Effector memory CD4-positive, alpha-beta T cell (primary cell): ENCODE results near the gene TYRP1.

Experiments
- DNase-seq, 3 donors: peaks; one replicate each; pipeline ENCODE4 v3.0.0-alpha.2; 2020
- H3K27ac ChIP-seq: 2 replicates; pipeline ENCODE4 v1.7.0; 2013; ENCODE audit warnings: mild to moderate bottlenecking, low read length, moderate library complexity; ENCODE audit not compliant: insufficient read depth, poor library complexity, severe bottlenecking
- H3K27me3 ChIP-seq: replicated peaks from 2 replicates; pipeline ENCODE4 v1.7.0; 2013; ENCODE audit warnings: mild to moderate bottlenecking, low read length; ENCODE audit not compliant: insufficient read depth, control insufficient read depth, poor library complexity, severe bottlenecking
- H3K36me3 ChIP-seq: 2 replicates; pipeline ENCODE4 v1.7.0; 2013; ENCODE audit warnings: mild to moderate bottlenecking, low read length, moderate library complexity; ENCODE audit not compliant: control insufficient read depth, insufficient read depth
- H3K4me1 ChIP-seq: 2 replicates; pipeline ENCODE4 v1.7.0; 2013; ENCODE audit warnings: low read length, mild to moderate bottlenecking; ENCODE audit not compliant: control insufficient read depth, insufficient read depth, poor library complexity, severe bottlenecking
- H3K4me3 ChIP-seq: 2 replicates; pipeline ENCODE4 v1.7.0; 2013; ENCODE audit warnings: low read length, low read depth, mild to moderate bottlenecking; ENCODE audit not compliant: insufficient read depth, poor library complexity, severe bottlenecking
- H3K9me3 ChIP-seq: 2 replicates; pipeline ENCODE4 v1.7.0; 2013; ENCODE audit warnings: mild to moderate bottlenecking, low read length, moderate library complexity; ENCODE audit not compliant: control insufficient read depth

TYRP1 gene

GRCh38 chr9:12705738-12706391 is 12.7 kb downstream of the TYRP1 start:
- H3K36me3 ChIP-seq: no peaks in the 10 kb centered on the region
- H3K9me3 ChIP-seq: no peaks in the 10 kb centered on the region
- no peak for DNase-seq
- H3K4me3 ChIP-seq: no peak overlapping the region
- H3K27me3 ChIP-seq: no peaks in the 10 kb centered on the region
- H3K27ac ChIP-seq: no peak overlapping the region
- no peaks in the 10 kb centered on the region for H3K4me1 ChIP-seq

GRCh38 chr9:12708562-12709298 is 15.5 kb downstream of the TYRP1 start:
- Histone ChIP-seq H3K9me3 (no peaks in the 10 kb centered on the region), H3K27me3 (no peaks in the 10 kb centered on the region), H3K4me1 (no peaks in the 10 kb centered on the region), H3K27ac (no peak overlapping the region), H3K36me3 (no peaks in the 10 kb centered on the region), H3K4me3 (no peak overlapping the region)
- no peak for DNase-seq

GRCh38 chr9:12712532-12712931 is 19.3 kb downstream of the TYRP1 start:
- no peaks in the 10 kb centered on the region for H3K4me1 ChIP-seq
- no peaks in the 10 kb centered on the region for H3K9me3 ChIP-seq
- no peaks in the 10 kb centered on the region for H3K27me3 ChIP-seq
- no peaks in the 10 kb centered on the region for H3K36me3 ChIP-seq
- no peak overlapping the region for H3K27ac ChIP-seq
- no peak overlapping the region for H3K4me3 ChIP-seq
- no peak for DNase-seq

GRCh38 chr9:12715268-12715667 is 22.1 kb downstream of the TYRP1 start:
- Histone ChIP-seq H3K27ac (no peak overlapping the region), H3K36me3 (no peaks in the 10 kb centered on the region), H3K4me3 (no peak overlapping the region)

GRCh38 chr9:12716823-12717600 is 23.8 kb downstream of the TYRP1 start:
- Histone ChIP-seq H3K4me3 (no peak overlapping the region), H3K36me3 (no peaks in the 10 kb centered on the region), H3K27ac (no peak overlapping the region), H3K4me1 (no peaks in the 10 kb centered on the region), H3K9me3 (no peaks in the 10 kb centered on the region), H3K27me3 (no peaks in the 10 kb centered on the region)
- DNase-seq: no peak

More at GRCh38 chr9:12715268-12715667, 22.1 kb downstream of the TYRP1 start:
- Histone ChIP-seq H3K4me1 (no peaks in the 10 kb centered on the region), H3K27me3 (no peaks in the 10 kb centered on the region), H3K9me3 (no peaks in the 10 kb centered on the region)
- DNase-seq: no peak

- DNase-seq: no peak
- Histone ChIP-seq H3K4me1 (no peaks in the 10 kb centered on the region), H3K27me3 (no peaks in the 10 kb centered on the region), H3K36me3 (no peaks in the 10 kb centered on the region), H3K4me3 (no peak overlapping the region), H3K27ac (no peak overlapping the region), H3K9me3 (no peaks in the 10 kb centered on the region)
Observed at GRCh38 chr9:12717907-12718306, 24.7 kb downstream of the TYRP1 start.

- DNase-seq: no peak
- Histone ChIP-seq H3K4me3 (no peak overlapping the region), H3K27me3 (no peaks in the 10 kb centered on the region), H3K36me3 (no peaks in the 10 kb centered on the region), H3K4me1 (no peaks in the 10 kb centered on the region), H3K9me3 (no peaks in the 10 kb centered on the region), H3K27ac (no peak overlapping the region)
Observed at GRCh38 chr9:12718482-12719026, 25.4 kb downstream of the TYRP1 start.

GRCh38 chr9:12719431-12719830 is 26.2 kb downstream of the TYRP1 start:
- Histone ChIP-seq H3K4me1 (no peaks in the 10 kb centered on the region), H3K27me3 (no peaks in the 10 kb centered on the region), H3K36me3 (no peaks in the 10 kb centered on the region), H3K4me3 (no peak overlapping the region), H3K27ac (no peak overlapping the region), H3K9me3 (no peaks in the 10 kb centered on the region)
- DNase-seq: no peak

- no peak for DNase-seq
- Histone ChIP-seq H3K36me3 (no peaks in the 10 kb centered on the region), H3K4me3 (no peak overlapping the region), H3K27me3 (no peaks in the 10 kb centered on the region), H3K4me1 (no peaks in the 10 kb centered on the region), H3K27ac (no peak overlapping the region), H3K9me3 (no peaks in the 10 kb centered on the region)
Observed at GRCh38 chr9:12720551-12720950, 27.4 kb downstream of the TYRP1 start.

GRCh38 chr9:12722131-12722530 is 28.9 kb downstream of the TYRP1 start:
- Histone ChIP-seq H3K27ac (no peak overlapping the region), H3K4me1 (no peaks in the 10 kb centered on the region), H3K27me3 (no peaks in the 10 kb centered on the region), H3K4me3 (no peak overlapping the region), H3K36me3 (no peaks in the 10 kb centered on the region), H3K9me3 (no peaks in the 10 kb centered on the region)
- no peak for DNase-seq
